ENCODE measurements around the gene ADCY1. TPM values are rescaled to one million over a fixed set of nuclear protein-coding genes. Genes with fewer than 3 reads are reported as not detected.

ADCY1 gene
- total RNA-seq, 2 experiments from 2014 or later = 0.03 TPM; not detected in 1

GRCh38 chr7:45597286-45597984 lies 23.3 kb downstream of the ADCY1 start:
- ATAC-seq (ENCODE audit: poor library complexity) = no peak
- H3K9me3 Mint-ChIP-seq = no peaks in the 10 kb centered on the region
- TF ChIP-seq, protein P1, sequence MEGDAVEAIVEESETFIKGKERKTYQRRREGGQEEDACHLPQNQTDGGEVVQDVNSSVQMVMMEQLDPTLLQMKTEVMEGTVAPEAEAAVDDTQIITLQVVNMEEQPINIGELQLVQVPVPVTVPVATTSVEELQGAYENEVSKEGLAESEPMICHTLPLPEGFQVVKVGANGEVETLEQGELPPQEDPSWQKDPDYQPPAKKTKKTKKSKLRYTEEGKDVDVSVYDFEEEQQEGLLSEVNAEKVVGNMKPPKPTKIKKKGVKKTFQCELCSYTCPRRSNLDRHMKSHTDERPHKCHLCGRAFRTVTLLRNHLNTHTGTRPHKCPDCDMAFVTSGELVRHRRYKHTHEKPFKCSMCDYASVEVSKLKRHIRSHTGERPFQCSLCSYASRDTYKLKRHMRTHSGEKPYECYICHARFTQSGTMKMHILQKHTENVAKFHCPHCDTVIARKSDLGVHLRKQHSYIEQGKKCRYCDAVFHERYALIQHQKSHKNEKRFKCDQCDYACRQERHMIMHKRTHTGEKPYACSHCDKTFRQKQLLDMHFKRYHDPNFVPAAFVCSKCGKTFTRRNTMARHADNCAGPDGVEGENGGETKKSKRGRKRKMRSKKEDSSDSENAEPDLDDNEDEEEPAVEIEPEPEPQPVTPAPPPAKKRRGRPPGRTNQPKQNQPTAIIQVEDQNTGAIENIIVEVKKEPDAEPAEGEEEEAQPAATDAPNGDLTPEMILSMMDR (IDR thresholded peaks at IDR 0.05) = no peak
- ChIA-PET CTCF (no interaction called here), POLR2A (no interaction called here)
- Histone ChIP-seq H3K4me3 (ENCODE audit: low read length) (no peak overlapping the region), H3K36me3 (ENCODE audit: insufficient read depth, low read length) (no peaks in the 10 kb centered on the region), H3K27ac (ENCODE audit: low read depth in 1 of 2, low read length in 2 of 2) (no peak overlapping the region), H3K9me3 (ENCODE audit: control insufficient read depth in 1 of 2, insufficient read depth in 1 of 2, low read length in 2 of 2) (no peaks in the 10 kb centered on the region), H3K4me1 (ENCODE audit: insufficient read depth, low read length) (no peaks in the 10 kb centered on the region), H3K27me3 (ENCODE audit: control insufficient read depth in 1 of 2, insufficient read depth in 2 of 2, low read length in 2 of 2) (no peaks in the 10 kb centered on the region)
- no peaks in the 10 kb centered on the region for H3K4me1 Mint-ChIP-seq (ENCODE audit: low read depth)
- H3K36me3 Mint-ChIP-seq (ENCODE audit: low read depth) = no peaks in the 10 kb centered on the region
- intact Hi-C loops (cut with DNase I, micrococcal nuclease) = no loop called here
- H3K27ac Mint-ChIP-seq = no peak overlapping the region
- no peak overlapping the region for H3K4me3 Mint-ChIP-seq
- no peak for DNase-seq
- no peaks in the 10 kb centered on the region for H3K27me3 Mint-ChIP-seq

- ATAC-seq (ENCODE audit: poor library complexity) (no peak), DNase-seq (no peak)
- Mint-ChIP-seq H3K4me1 (ENCODE audit: low read depth) (no peaks in the 10 kb centered on the region), H3K36me3 (ENCODE audit: low read depth) (no peaks in the 10 kb centered on the region), H3K9me3 (no peaks in the 10 kb centered on the region), H3K4me3 (no peak overlapping the region), H3K27me3 (no peaks in the 10 kb centered on the region), H3K27ac (no peak overlapping the region)
- Histone ChIP-seq H3K4me1 (ENCODE audit: insufficient read depth, low read length) (no peaks in the 10 kb centered on the region), H3K9me3 (ENCODE audit: control insufficient read depth in 1 of 2, insufficient read depth in 1 of 2, low read length in 2 of 2) (no peaks in the 10 kb centered on the region), H3K27ac (ENCODE audit: low read depth in 1 of 2, low read length in 2 of 2) (no peak overlapping the region), H3K36me3 (ENCODE audit: insufficient read depth, low read length) (no peaks in the 10 kb centered on the region), H3K4me3 (ENCODE audit: low read length) (no peak overlapping the region), H3K27me3 (ENCODE audit: control insufficient read depth in 1 of 2, insufficient read depth in 2 of 2, low read length in 2 of 2) (no peaks in the 10 kb centered on the region)
- intact Hi-C loops (cut with DNase I, micrococcal nuclease) = no loop called here
- ChIA-PET POLR2A (no interaction called here), CTCF (no interaction called here)
- TF ChIP-seq, protein P1 (IDR thresholded peaks at IDR 0.05) = no peak
Observed at GRCh38 chr7:45598886-45599520, 24.8 kb downstream of the ADCY1 start.

DNA sequence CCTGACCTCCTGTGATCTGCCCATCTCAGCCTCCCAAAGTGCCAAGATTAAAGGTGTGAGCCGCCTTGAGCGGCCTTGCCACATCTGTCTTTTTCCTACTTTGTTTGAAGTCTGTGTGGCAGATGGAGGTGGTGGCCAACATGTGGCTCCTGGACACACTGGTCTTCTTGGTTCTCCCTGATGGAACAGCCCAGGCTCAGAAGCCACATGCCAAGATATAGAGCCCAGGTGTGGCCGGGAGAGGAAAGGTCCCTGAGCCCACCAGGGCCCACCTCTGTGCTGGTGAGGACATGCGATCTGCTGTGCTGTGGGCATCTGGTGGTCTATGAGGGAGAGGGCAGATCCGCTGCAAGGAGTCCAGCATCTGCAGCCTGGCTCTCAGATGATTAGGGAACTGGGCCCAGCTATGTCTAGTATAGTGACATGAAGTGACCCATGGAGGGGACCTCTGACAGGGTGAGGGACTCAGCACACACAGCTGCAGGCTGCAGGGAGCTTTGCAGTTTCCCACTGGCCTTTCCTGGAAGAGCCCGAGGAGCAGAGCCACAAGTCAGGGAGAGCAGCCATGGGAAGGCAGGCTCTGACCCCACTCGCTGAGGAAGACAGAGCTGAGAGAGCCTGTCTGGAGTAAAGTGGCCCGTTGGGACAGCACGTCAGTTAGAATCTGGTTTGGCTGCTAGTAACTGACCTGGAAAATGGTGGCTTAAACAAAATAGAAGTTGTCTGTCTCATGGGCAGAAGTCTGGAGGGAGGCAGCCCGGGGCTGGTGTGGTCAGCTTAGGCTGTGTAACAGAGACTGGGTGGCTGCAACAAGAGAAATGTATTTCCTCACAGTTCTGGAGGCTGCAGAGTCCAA lies 25.9 kb downstream of the ADCY1 start:
- no peaks in the 10 kb centered on the region for H3K9me3 Mint-ChIP-seq
- no peak overlapping the region for H3K4me3 ChIP-seq (ENCODE audit: low read length)
- no peak overlapping the region for H3K27ac Mint-ChIP-seq
- no peaks in the 10 kb centered on the region for H3K36me3 Mint-ChIP-seq (ENCODE audit: low read depth)
- no peak overlapping the region for H3K27ac ChIP-seq (ENCODE audit: low read depth in 1 of 2, low read length in 2 of 2)
- no peaks in the 10 kb centered on the region for H3K27me3 ChIP-seq (ENCODE audit: control insufficient read depth in 1 of 2, insufficient read depth in 2 of 2, low read length in 2 of 2)
- H3K36me3 ChIP-seq (ENCODE audit: insufficient read depth, low read length) = no peaks in the 10 kb centered on the region
- DNase-seq (no peak), ATAC-seq (ENCODE audit: poor library complexity) (no peak)
- H3K4me1 Mint-ChIP-seq (ENCODE audit: low read depth) = no peaks in the 10 kb centered on the region
- intact Hi-C loops (cut with DNase I, micrococcal nuclease) = no loop called here
- no peaks in the 10 kb centered on the region for H3K9me3 ChIP-seq (ENCODE audit: control insufficient read depth in 1 of 2, insufficient read depth in 1 of 2, low read length in 2 of 2)
- ChIA-PET CTCF (no interaction called here), POLR2A (no interaction called here)
- H3K27me3 Mint-ChIP-seq = no peaks in the 10 kb centered on the region
- TF ChIP-seq, protein P1 (IDR thresholded peaks at IDR 0.05) = no peak
- H3K4me3 Mint-ChIP-seq = no peak overlapping the region
- H3K4me1 ChIP-seq (ENCODE audit: insufficient read depth, low read length) = no peaks in the 10 kb centered on the region

Data from CD4-positive, alpha-beta T cell (primary cell).